GM19438 (cell line): ENCODE results near the gene ARHGAP1.

Experiments used
- ATAC-seq: cut with Tn5 transposase; IDR thresholded peaks from one replicate; pipeline ENCODE4 v1.9.1; 2021; ENCODE audit warnings: low read depth; ENCODE audit not compliant: unreplicated experiment

The ARHGAP1 gene

DNA sequence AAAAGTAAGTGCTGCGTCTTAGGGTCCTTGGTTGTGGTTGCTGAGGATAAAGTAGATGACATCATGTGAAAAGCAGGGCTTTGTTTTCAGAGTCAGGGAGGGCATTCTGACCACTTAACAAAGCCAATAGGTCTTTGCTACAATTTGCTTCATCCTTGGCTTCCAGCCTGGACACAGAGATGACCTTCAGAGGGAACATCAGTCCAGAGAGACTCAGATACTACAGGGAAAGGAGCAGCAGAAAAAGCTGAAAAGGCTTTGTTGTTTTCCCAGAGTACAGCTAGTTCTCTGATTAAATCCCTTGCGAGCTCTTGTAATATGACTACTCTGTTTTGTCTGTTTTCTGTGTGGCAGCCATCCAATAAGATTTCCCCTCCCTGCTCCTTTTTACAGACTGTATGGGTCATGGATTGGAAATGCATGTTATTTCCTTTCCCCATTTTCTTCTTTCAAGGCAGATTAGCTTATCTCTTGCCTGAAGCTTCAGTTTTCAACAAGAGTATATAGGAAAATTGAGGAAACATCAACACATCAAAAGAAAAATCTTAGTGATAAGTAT is 51.2 kb downstream of the ARHGAP1 start:
- no peak for ATAC-seq

DNA sequence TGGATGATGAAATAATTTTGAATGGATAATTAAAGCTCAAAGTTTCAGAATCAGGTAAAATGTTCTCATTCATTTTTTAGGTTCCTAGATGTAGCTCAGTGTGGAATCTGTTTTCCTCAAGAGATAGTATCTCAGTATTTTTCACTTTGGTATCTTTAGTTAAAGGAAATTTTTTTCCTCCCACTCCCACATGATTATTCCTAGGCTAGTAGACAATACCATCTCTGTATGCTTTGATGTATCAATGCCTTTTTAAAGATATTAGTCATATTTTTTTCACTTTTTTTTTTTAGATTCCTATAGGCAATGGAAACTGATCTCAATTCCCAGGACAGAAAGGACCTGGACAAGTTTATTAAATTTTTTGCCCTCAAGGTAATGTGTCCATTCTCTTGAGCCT is 56.4 kb downstream of the ARHGAP1 start:
- ATAC-seq: no peak

DNA sequence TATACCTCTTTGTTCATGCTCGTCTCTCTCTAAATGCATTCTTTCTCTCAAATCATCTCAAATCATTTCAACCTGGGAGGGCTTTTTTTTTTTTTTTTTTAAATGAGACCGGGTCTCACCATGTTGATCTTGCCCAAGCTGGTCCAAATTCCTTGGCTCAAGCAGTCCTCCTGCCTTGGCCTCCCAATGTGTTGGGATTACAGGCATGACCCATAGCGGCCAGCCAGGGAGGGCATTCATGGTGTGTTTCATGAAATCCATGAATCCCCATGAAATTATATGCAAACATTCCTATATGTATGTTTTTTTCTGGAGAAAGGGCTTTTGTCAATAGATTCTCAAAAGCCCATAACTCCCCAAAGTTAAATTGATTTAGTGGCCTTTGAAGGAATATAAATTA is 56.9 kb downstream of the ARHGAP1 start:
- ATAC-seq: no peak

DNA sequence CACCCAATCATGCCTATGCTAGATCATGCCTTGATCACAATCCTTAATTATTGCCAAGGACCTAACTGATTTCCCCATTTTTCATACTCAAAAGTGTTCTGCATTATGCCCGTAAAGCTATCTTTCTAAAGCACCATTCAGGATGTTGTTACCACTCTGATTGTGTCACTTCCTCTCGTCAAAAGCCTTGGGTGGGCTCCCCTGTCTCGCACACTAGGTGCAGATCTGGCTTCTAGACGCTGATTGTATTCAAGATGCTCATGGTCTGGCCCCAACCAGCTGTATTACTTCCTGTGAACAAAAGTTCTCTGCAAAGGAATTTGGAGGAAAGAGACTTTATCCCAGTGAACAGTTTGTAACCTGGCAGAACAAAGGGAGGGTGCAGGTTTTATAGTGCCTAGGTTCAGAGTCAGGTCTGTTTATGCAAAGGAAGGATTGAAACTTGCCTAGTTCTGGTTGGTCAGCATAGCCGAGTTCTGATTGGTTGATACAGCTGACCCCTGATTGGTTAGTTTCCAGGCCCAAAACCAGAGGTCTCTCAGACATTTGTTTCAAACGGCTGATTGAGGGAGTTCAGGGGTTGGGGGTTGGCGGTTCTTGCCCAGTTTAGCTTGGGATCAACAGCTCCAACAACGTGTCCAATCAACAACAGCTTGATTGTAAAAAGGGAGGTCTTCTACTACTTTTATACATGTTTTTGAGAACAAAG is 57.6 kb downstream of the ARHGAP1 start:
- ATAC-seq: no peak

DNA sequence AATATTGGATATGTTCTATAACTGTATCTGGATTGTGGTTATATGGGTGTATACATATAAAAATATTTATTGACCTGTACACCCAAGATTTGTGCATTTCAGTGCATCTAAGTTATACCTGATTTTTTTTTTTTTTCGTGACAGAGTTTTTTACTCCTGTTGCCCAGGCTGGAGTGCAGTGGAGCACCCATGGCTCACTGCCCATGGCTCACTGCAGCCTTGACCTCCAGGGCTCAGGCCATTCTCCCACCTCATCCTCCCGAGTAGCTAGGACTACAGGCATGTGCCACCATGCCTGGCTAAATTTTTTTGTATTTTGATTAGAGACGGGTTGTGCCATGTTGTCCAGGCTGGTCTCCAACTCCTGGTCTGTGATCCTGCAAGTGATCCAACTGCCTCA is 58.8 kb downstream of the ARHGAP1 start:
- no peak for ATAC-seq

DNA sequence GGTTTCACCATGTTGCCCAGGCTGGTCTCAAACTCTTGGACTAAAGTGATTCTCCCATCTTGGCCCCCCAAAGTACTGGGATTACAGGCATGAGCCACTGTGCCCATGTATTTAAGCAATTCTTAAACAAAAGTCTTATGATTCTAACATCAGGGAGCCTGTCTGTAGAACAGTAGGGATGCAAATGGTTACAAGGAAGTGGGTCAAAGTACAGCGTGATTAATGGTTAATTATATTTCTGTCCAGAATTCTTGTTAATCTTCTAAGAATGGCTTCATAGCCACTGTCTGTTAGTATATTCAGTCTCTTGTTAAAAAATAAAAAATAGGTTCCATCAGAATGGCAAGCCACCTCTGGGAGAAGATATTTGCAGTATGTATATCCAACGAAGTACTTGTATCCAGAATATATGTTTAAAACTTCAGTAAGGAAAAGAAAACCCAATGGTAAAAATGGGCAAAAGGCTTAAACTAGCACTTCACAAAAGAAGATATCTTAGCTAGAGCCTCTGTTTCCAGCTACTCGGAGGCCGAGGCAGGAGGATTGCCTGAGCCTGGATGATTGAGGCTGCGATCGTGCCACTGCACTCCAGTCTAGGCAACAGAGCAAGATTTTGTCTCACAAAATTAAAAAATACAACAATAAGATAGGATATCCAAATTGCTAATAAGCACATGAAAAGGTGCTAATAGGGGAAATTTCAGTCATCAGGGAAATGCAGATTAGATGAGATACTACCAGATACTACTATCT is 60.2 kb downstream of the ARHGAP1 start:
- no peak for ATAC-seq

DNA sequence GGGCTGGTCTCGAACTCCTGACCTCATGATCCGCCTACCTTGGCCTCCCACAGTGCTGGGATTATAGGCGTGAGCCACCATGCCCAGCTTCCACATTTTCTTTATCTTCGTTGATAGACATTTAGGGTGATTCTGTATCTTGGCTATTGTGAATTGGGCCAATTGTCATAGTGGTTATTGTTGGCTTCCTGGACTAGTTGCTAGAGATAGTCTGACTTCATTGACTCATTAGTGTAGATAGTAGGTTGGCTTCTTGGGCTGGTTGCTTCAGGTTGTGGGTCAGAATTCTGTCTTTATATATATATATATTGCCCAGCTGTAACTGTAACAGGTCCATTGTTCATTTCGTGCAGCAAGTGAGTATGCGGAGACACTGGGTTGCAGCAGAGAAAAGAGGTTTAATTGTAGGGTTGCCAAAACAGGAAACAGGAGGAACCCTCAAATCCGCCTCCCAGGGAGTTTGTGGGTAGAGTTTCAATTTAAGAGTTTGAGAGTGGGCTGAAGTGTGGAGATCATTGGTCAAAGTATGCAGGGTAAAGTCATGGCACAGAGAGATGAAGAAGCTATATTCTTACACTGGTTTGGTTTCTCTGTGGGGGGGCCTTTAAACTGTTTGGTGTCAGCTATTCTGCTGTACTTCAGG is 61.1 kb downstream of the ARHGAP1 start:
- no peak for ATAC-seq

DNA sequence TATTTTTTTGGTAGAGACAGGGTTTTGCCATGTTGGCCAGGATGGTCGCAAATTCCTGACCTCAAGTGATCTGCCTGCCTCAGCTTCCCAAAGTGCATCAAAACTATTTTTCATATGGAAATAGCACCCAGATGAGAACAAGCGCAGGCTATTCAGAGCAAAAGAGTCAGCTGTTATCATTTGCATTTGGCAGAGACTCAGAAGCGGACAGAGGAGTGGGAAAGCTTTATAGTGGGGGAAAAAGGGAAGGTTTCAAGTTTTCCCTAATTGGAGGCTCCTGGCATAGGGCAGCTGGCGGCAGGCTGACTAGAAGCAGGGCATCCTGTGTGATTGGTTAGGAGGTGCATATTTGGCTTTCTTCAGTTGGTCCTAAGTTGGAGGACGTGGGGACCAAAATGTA is 62.9 kb downstream of the ARHGAP1 start:
- no peak for ATAC-seq

DNA sequence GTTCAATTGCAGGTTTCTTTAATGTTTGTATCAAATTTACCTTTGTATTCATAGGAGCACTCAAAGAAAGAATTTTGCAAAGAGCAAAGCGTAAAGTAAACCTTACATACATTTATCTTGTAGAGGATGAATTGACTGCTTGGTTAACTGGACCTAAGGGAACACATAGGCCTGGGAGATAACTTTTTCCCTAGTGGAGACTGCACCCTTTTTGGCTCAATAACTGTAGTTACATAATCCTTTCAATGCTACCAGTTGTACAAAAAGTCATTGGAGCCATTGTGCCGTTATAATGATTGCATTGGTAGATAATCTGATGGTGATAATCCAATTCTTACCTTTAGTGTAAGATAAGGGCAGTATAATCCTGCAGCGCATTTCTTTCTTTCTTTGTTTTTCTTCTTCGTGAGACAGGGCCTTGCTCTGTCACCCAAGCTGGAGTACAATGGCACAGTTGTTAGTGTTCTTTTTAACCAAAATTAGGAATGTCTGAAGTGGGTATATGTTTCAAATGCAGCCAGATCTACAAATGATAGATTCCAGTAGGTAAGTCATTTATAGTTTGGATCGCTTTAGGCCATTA is 64.8 kb downstream of the ARHGAP1 start:
- no peak for ATAC-seq

DNA sequence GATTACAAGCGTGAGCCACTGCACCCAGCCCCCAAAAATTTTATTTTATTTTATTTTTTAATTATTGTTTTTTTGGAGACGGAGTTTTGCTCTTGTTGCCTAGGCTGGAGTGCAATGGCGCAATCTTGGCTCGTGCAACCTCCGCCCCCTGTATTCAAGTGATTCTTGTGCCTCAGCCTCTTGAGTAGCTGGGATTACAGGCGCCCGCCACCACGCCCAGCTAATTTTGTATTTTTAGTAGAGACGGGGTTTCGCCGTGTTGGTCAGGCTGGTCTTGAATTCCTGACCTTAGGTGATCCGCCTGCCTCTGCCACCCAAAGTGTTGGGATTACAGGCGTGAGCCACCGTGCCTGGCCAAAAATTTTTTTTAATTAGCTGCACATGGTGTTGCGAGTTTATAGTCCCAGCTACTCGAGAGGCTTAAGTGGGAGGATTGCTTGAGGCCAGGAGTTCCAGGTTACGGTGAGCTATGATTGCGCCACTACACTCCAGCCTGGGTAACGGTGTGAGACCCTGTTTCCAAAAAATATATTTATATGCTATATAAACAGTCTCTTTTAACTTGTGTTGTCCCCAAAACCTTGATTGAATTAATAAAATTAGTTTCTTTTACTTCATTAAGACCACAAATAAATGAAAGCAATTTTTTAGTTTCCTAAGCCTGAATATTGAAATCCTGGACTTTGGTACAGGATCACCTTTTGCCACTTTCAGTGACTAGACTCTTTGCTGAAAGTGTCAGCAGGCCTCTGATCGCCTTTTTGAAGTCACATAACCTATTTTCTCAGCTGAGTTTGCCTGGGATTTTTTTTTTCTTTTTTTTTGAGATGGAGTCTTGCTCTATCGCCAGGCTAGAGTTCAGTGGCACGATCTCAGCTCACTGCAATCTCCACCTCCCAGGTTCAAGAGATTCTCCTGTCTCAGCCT is 66.9 kb downstream of the ARHGAP1 start:
- no peak for ATAC-seq

DNA sequence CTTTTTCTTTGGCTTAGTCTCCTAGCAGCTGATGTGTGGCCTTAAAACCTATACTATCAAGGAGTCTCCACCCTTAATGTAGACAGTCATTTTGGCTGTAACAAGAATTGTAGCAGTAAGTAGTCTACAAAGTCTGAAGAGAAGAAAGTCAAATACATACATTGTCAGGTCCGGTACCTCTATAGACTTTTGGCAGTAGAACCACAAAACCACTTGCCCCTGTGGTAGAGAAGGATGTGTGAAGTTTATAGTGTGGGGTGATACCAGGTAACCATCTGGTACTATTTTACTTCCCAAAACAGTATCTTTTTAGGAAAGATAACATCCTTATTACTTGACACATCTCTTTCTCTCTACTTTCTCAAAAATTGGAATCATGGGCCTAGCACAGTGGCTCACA is 67.9 kb downstream of the ARHGAP1 start:
- ATAC-seq: no peak

DNA sequence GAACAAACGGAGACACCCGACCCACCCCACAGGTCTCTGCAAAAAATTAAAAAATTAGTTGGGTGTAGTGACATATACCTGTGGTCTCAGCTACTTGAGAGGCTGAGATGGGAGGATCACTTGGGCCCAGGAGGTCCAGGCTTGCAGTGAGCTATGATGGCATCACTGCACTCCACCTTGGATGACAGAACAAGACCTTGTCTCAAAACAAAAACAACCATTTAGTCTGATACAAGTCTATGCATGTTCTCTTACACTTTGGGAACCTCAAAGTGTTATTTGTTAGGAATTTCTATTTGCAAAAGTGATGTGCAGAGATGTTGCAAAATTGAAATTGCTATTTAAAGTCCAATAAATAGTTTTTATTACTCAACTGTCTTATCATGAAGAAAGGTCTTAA is 68.7 kb downstream of the ARHGAP1 start:
- no peak for ATAC-seq

DNA sequence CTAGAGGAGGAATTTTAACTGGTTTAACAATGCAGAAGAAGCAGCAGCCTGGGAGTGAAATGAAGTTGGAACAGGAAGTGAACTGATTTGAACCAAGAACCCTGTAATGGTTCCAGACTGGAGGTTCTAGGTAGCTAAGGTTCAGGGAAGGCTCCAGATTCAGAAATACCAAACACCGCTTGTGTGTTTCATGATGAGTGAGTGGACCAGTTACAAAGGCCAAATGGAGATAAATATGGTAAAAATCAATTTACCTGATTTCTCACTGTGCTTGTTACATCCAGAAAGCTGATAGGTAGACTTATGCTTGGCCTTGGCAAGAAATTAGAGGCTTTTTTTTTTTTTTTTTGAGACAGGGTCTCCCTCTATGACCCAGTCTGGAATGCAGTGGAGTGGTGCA is 70.2 kb downstream of the ARHGAP1 start:
- no peak for ATAC-seq

DNA sequence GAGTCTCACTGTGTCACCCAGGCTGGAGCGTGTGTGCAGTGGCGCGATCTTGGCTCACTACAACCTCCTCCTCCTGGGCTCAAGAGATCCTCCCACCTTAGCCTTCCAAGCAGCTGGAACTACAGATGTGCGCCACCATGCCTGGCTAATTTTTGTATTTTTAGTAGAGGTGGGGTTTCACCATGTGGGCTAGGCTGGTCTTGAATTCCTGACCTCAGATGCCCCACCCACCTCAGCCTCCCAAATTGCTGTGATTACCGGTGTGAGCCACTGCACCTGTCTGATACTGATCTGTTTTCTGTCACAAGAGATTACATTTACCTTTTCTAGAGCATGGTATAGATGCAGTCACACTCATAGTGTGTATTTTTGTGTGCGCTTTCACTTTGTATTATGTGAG is 71.5 kb downstream of the ARHGAP1 start:
- ATAC-seq: no peak
